HL-60/S4 treated with phorbol 12-myristate 13-acetate at 8.2 ng/mL for 4 days and 3 days (cell line): ENCODE data around the gene RBM19.

ENCODE experiments used
- in situ Hi-C: fragments of 300-500 bp; cut with MboI; formaldehyde crosslinking; loops from 2 replicates; pipeline ENCODE4 v1.15.0; 2022; ENCODE audit warnings: low sequenced_read_pairs

Gene RBM19

GRCh38 chr12:113795445-113795844 is 170.7 kb downstream of the RBM19 start:
- in situ Hi-C loops = no loop called here

GRCh38 chr12:113794774-113795173 is 171.4 kb downstream of the RBM19 start:
- in situ Hi-C loops = no loop called here

GRCh38 chr12:113793250-113793649 is 172.9 kb downstream of the RBM19 start:
- in situ Hi-C loops = no loop called here

GRCh38 chr12:113792450-113792849 is 173.7 kb downstream of the RBM19 start:
- in situ Hi-C loops = no loop called here

- in situ Hi-C loops = no loop called here
These were observed 177.9 kb downstream of the RBM19 start for GRCh38 chr12:113788020-113788856.

GRCh38 chr12:113786107-113786506 is 180.0 kb downstream of the RBM19 start:
- in situ Hi-C loops = no loop called here

GRCh38 chr12:113783811-113784210 is 182.3 kb downstream of the RBM19 start:
- in situ Hi-C loops = no loop called here

- in situ Hi-C loops = no loop called here
These were observed 183.3 kb downstream of the RBM19 start for GRCh38 chr12:113782873-113783272.

- in situ Hi-C loops = no loop called here
These were observed 184.5 kb downstream of the RBM19 start for GRCh38 chr12:113781415-113782198.

- in situ Hi-C loops = no loop called here
These were observed 186.4 kb downstream of the RBM19 start for GRCh38 chr12:113779774-113780173.

- in situ Hi-C loops = no loop called here
These were observed 187.5 kb downstream of the RBM19 start for GRCh38 chr12:113778432-113779132.

GRCh38 chr12:113777751-113778150 is 188.4 kb downstream of the RBM19 start:
- in situ Hi-C loops = no loop called here

GRCh38 chr12:113776536-113776935 is 189.6 kb downstream of the RBM19 start:
- in situ Hi-C loops = no loop called here

- in situ Hi-C loops = no loop called here
These were observed 191.6 kb downstream of the RBM19 start for GRCh38 chr12:113774526-113774925.

GRCh38 chr12:113772505-113773030 is 193.6 kb downstream of the RBM19 start:
- in situ Hi-C loops = no loop called here

GRCh38 chr12:113770389-113770865 is 195.7 kb downstream of the RBM19 start:
- in situ Hi-C loops = no loop called here

- in situ Hi-C loops = no loop called here
These were observed 196.8 kb downstream of the RBM19 start for GRCh38 chr12:113769305-113769704.

GRCh38 chr12:113768850-113769249 is 197.3 kb downstream of the RBM19 start:
- in situ Hi-C loops = no loop called here

- in situ Hi-C loops = no loop called here
These were observed 198.9 kb downstream of the RBM19 start for GRCh38 chr12:113766879-113767878.
